ENCODE data around the gene TRIM63. TPM values are rescaled to one million over a fixed set of nuclear protein-coding genes. Genes with fewer than 3 reads are reported as not detected.

The TRIM63 gene
- polyA plus RNA-seq, 3 donors from 2014 or later, result 0.14 TPM; not detected in 2

Other genes starting within 250 kb of the TRIM63 start
- gene MTFR1L, start 247.7 kb downstream of the TRIM63 start, polyA plus RNA-seq, result 10 to 100 TPM; 36.0 to 66.5 (median 43.5) TPM
- under 1 TPM in 2 of 3 donors, not detected in 1; 0.31 to 0.37 TPM for gene AUNIP, start 208.2 kb downstream of the TRIM63 start, polyA plus RNA-seq
- gene PAQR7, start 191.9 kb downstream of the TRIM63 start, polyA plus RNA-seq, result under 1 TPM in 2 of 3 donors, not detected in 1; 0.32 to 0.35 TPM
- gene STMN1, start 161.2 kb downstream of the TRIM63 start, polyA plus RNA-seq, result 100 to 1,000 TPM; 135 to 156 (median 138) TPM
- gene PAFAH2, start 69.6 kb downstream of the TRIM63 start, polyA plus RNA-seq, result 10 to 100 TPM; 35.6 to 65.0 (median 37.9) TPM
- not detected for gene EXTL1, start 45.9 kb downstream of the TRIM63 start, polyA plus RNA-seq
- not detected for gene SLC30A2, start 21.5 kb downstream of the TRIM63 start, polyA plus RNA-seq
- 1 to 10 TPM in 2 of 3 donors, under 1 TPM in 1; 0.89 to 3.3 (median 2.3) TPM for gene PDIK1L, start 44.2 kb upstream of the TRIM63 start, polyA plus RNA-seq
- gene FAM110D, start 91.4 kb upstream of the TRIM63 start, polyA plus RNA-seq, result not detected
- not detected for gene C1orf232, start 101.3 kb upstream of the TRIM63 start, polyA plus RNA-seq
- 10 to 100 TPM; 11.3 to 31.4 (median 27.1) TPM for gene ZNF593, start 102.3 kb upstream of the TRIM63 start, polyA plus RNA-seq
- gene ZNF593OS, start 104.2 kb upstream of the TRIM63 start, polyA plus RNA-seq, result under 1 TPM in 1 of 3 donors, not detected in 2; 0.45 TPM
- not detected for gene CNKSR1, start 109.9 kb upstream of the TRIM63 start, polyA plus RNA-seq
- not detected for gene CATSPER4, start 123.0 kb upstream of the TRIM63 start, polyA plus RNA-seq
- gene CEP85, start 166.6 kb upstream of the TRIM63 start, polyA plus RNA-seq, result 1 to 10 TPM; 4.0 to 6.9 (median 5.4) TPM
- gene SH3BGRL3, start 212.5 kb upstream of the TRIM63 start, polyA plus RNA-seq, result 1,000 to 10,000 TPM; 1,203 to 2,040 (median 1,333) TPM
- 1 to 10 TPM; 5.7 to 8.8 (median 8.3) TPM for gene UBXN11, start 239.0 kb upstream of the TRIM63 start, polyA plus RNA-seq